Measurements from ENCODE around the gene CCDC171. TPM values are rescaled to one million over a fixed set of nuclear protein-coding genes. Genes with fewer than 3 reads are reported as not detected.
A peak's percentile ranks its signal among the peaks of the same experiment; 100 is the strongest.

The CCDC171 gene
- total RNA-seq, 1 donor from 2014 or later, result 1.7 TPM

DNA sequence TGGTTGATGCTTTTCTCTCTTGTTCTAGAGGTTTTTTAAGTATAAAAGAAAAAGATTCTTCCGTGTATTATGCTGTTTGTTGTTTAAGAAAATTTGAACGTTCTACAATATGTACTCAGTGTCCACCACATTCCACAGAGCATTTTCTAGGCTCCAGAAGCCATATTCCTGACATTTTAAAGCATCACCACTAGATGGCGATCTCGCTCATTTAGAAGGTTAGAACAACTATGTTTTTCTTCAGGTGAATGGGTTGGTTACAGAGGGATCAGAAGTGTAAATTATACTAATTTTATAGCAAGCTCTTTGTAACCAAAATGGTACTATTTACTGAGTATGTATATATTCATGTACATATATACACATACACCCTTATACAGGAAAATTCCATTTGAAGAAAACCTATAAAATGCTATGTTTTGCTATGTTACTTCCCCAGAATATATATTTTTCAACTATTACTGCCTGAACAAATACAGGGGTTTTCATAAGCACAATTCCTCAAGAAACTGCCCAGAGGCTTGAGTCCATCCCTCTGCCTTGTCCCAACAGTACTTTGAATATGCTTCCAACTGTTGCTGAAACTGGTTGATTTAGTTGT, 284.3 kb downstream of the CCDC171 start:
- DNase-seq, result no peak
- intact Hi-C loops (cut with micrococcal nuclease), result no loop called here
- no peak for ATAC-seq

GRCh38 chr9:15842051-15842450, 289.2 kb downstream of the CCDC171 start:
- no peak for ATAC-seq
- intact Hi-C loops (cut with micrococcal nuclease), result no loop called here
- no peak for DNase-seq

DNA sequence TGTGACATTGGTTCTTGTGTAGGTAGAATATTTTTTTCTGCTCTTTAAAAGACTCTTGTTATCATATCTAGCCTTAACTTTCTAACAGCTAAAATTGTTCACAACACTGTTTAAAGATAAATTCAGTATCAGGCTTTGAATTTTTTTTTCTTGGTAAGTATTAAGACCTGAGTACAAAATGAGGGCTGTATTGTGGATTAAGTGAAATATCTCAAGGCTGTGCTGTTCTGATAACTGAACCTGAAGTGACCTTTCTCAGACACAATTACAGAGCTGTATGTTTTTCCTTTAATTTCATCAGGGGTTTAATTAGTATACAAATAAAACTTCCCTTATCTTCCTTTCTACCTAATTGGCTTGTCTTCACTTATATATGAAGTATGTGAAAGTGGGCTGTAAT, 290.5 kb downstream of the CCDC171 start:
- DNase-seq, result no peak
- intact Hi-C loops (cut with micrococcal nuclease), result no loop called here
- ATAC-seq, result no peak

DNA sequence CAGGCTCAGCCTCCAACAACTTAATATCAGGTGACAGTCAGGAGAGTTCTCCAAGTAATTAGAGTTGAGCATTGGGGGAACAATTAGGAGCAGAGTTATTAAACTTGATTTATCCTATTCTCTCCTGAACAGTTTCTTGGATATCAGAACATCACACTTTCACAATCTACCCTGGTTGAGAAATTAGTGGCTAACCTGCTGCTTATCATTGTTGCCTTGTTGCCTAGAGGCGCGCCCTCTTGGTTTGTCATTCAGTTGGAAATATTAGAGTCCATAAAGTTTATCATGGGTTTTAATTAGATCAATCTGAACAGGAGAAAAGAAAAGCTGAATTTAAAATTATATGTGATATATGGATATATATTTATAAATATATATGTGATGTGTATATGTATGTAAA, 291.1 kb downstream of the CCDC171 start:
- DNase-seq, result no peak
- intact Hi-C loops (cut with micrococcal nuclease), result no loop called here
- ATAC-seq, result no peak

DNA sequence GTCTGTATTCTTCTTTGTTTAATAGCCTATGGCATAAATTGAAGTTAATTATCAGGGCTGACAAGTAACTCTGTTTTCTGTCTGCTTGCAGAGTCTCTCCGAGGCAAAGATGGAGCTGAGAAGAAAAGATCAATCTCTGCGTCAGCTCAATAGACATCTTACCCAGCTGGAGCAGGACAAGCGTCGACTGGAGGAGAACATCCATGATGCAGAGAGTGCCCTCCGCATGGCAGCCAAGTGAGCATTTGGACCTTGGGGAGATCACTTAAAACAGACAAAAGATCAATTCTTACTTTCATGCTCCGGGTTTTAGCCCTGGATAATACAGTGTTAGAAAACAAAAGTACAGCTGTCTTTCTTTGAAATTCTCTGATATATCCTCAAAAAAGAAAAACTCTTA, 293.8 kb downstream of the CCDC171 start:
- no peak for ATAC-seq

GRCh38 chr9:15849871-15850270, 297.0 kb downstream of the CCDC171 start:
- no peak for DNase-seq

More for the DNA sequence above, 293.8 kb downstream of the CCDC171 start:
- DNase-seq, result no peak
- intact Hi-C loops (cut with micrococcal nuclease), result no loop called here

GRCh38 chr9:15851766-15852165, 298.9 kb downstream of the CCDC171 start:
- intact Hi-C loops (cut with micrococcal nuclease), result no loop called here
- no peak for DNase-seq
- no peak for ATAC-seq

More at GRCh38 chr9:15849871-15850270, 297.0 kb downstream of the CCDC171 start:
- ATAC-seq, result no peak
- intact Hi-C loops (cut with micrococcal nuclease), result no loop called here

GRCh38 chr9:15856591-15856990, 303.7 kb downstream of the CCDC171 start:
- DNase-seq (no peak), ATAC-seq (no peak)
- intact Hi-C loops (cut with micrococcal nuclease), result no loop called here

DNA sequence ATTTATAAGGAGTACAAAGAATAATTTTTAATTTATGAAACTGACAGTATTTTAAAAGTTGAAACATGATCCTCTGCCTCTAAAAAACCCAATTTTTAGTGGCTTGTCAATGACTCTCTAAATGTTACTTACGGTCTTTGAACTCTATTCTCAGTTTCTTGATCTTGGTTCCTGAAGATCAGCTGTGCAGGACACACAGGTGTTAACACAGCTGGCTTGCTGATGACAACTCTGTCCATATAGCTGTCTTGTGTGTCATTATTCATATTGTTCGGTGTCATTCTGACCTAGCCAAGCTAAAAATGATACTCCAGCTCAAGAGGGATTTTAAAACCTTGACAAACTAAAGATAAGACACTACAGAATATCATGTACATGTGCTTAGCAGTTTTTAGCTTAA, 314.5 kb downstream of the CCDC171 start:
- DNase-seq (no peak), ATAC-seq (no peak)
- intact Hi-C loops (cut with micrococcal nuclease), result no loop called here

DNA sequence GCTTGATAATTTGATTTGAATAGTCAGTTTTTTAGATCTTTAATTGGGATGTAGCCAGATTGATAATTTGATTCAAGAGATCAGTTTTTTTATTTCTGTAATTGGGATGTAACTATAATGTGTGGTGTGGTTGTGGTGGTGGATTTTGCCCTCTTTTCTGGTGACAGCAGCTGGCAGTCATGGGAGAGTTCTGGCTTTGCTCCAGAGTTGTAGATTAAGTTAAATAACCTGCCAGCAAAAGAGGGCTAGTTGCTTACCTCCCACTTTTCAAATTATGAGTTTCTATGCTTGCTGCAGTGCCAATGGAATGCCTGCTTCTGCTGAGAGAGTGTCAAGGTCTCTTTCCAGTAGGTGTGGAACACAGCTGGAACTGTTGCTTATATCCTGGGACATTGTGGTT, 315.1 kb downstream of the CCDC171 start:
- ATAC-seq (no peak), DNase-seq (no peak)
- intact Hi-C loops (cut with micrococcal nuclease), result no loop called here

DNA sequence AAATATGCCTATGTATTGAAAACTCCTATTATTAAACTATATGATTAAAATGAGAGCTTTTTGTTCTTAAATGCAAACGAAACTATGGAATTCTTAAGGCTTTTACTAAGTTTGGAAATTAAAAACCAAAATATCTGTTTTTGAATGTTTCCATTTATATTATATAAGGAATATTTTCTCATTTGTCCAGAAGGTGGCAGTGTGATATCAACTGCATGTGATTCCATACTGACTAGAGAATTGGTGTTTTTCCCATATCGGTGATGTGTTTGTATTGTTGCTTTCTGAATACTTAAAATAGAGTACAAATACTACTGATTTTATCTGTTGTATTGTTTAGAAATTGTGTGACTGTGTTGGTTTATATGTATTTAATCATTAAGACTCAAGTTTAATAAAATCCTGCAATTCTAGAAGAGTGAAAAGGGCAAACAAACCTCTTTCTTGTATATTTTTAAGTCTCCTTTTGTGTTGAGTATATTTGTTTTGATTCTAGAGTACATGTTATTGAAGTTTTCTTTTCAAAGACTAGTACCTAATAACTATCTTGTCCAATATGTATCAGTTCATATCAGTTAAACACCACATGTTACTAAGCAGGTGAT, 320.8 kb downstream of the CCDC171 start:
- intact Hi-C loops (cut with micrococcal nuclease), result no loop called here
- ATAC-seq, result no peak

GRCh38 chr9:15882328-15882727, 329.5 kb downstream of the CCDC171 start:
- DNase-seq, result no peak
- no peak for ATAC-seq
- intact Hi-C loops (cut with micrococcal nuclease), result no loop called here

More for the DNA sequence above, 320.8 kb downstream of the CCDC171 start:
- no peak for DNase-seq

GRCh38 chr9:15882883-15883282, 330.0 kb downstream of the CCDC171 start:
- no peak for DNase-seq
- intact Hi-C loops (cut with micrococcal nuclease), result no loop called here
- ATAC-seq, result no peak

DNA sequence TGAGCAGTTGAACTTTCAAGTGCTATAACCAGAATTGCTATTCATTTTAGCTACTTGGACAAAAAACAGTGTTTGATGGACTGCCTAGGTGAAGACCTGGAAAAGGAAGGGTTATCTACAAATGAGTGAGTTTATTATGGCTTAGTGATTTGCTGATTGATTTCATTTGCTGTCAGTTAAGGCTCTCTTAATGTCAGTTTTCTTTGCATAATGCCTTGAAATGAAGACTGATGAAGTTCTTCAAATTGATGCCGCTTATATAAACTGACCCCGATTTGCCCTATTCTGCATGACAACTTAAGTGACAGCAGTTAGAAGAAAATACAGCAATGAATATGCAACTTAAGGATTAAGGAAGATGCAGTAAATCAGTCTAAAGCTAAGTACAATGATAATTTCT, 332.6 kb downstream of the CCDC171 start:
- DNase-seq, result no peak
- no peak for ATAC-seq
- intact Hi-C loops (cut with micrococcal nuclease), result no loop called here

DNA sequence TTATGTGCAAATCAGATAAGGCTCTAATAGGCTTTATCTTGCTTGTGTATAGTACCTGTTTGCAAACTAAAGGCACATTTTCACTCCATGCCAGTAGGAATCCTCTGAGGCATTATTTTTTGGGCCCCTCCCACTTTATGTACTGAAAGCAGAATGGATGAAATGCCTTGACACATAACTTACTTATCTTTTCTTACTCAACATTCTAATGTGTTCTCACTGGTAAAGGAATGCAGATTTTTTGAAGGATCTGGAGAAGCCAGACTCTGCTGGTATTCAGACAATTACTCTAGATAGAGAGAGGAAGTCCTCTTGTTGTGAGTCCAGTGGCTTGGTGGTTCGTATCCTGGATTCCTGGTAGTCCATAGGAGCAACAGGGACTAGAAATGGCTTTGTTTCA, 336.7 kb downstream of the CCDC171 start:
- DNase-seq (no peak), ATAC-seq (no peak)
- intact Hi-C loops (cut with micrococcal nuclease), result no loop called here

DNA sequence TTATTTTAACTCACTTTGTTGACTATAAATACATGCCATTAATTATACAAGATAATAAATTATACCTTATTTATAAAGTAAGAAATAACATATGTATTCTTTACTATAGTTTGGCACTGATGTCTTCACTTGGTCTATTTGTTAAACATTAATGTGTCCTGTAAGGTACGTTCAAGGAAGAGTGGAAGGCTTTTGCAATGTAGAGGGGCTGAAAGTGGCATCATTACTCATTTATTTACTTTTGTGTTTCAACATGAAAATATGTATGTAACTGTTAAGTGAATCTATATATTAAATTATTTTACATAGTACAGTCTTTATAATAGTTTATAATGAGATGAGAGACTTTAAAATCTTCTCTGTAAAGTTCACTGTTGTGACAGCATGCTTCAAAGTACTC, 348.7 kb downstream of the CCDC171 start:
- DNase-seq (no peak), ATAC-seq (no peak)
- intact Hi-C loops (cut with micrococcal nuclease), result no loop called here

DNA sequence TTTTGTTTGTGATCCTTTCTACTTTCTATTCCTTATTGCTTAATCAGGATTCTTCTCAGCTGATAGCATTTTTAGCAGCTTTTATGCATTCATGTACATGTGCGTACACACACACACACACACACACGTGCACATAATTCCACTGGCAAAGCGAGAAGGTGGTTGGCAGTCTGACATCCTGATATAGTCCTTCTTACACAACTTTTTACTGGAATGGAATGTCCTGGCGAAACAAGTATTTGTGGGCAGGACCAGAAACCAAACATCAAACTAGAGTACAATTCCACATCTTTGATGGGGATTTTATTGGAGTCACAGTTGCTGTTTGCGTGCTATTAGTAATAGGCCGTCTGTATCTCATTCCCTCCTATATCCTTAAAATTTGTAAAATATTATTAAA, 356.5 kb downstream of the CCDC171 start:
- ATAC-seq (no peak), DNase-seq (no peak)
- intact Hi-C loops (cut with micrococcal nuclease), result no loop called here

- intact Hi-C loops (cut with micrococcal nuclease), result no loop called here
- DNase-seq, result no peak
- ATAC-seq, result no peak
These were observed 362.9 kb downstream of the CCDC171 start for GRCh38 chr9:15915711-15916110.

- DNase-seq (no peak), ATAC-seq (no peak)
- intact Hi-C loops (cut with micrococcal nuclease), result no loop called here
These were observed 374.3 kb downstream of the CCDC171 start for GRCh38 chr9:15927161-15927560.

GRCh38 chr9:15935661-15936305, 382.9 kb downstream of the CCDC171 start:
- intact Hi-C loops (cut with micrococcal nuclease), result no loop called here
- no peak for DNase-seq
- ATAC-seq, result peak; percentile 65

Measured in left ventricle myocardium superior (tissue), 1 donor.